ENCODE measurements around the gene MYOM1.

DNA sequence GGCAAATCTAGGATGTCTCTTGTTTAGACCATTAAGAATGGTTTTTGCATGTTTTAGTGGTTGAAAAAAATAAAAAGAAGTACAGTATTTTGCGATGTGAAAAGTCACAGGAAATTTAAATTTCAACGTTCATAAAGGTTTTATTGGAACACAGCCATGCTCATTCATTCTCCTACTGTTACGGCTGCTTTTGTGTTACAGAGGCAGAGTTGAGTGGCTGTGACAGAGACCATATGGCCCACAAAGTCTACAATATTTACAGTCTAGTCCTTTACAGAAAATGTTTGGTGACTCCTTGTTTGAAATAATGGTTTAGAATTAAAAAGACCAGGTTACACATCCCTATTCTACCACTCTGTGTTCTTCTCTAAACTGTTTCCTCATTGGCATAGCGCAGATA, 48.1 kb downstream of the MYOM1 start:
- TF ChIP-seq, protein P1, sequence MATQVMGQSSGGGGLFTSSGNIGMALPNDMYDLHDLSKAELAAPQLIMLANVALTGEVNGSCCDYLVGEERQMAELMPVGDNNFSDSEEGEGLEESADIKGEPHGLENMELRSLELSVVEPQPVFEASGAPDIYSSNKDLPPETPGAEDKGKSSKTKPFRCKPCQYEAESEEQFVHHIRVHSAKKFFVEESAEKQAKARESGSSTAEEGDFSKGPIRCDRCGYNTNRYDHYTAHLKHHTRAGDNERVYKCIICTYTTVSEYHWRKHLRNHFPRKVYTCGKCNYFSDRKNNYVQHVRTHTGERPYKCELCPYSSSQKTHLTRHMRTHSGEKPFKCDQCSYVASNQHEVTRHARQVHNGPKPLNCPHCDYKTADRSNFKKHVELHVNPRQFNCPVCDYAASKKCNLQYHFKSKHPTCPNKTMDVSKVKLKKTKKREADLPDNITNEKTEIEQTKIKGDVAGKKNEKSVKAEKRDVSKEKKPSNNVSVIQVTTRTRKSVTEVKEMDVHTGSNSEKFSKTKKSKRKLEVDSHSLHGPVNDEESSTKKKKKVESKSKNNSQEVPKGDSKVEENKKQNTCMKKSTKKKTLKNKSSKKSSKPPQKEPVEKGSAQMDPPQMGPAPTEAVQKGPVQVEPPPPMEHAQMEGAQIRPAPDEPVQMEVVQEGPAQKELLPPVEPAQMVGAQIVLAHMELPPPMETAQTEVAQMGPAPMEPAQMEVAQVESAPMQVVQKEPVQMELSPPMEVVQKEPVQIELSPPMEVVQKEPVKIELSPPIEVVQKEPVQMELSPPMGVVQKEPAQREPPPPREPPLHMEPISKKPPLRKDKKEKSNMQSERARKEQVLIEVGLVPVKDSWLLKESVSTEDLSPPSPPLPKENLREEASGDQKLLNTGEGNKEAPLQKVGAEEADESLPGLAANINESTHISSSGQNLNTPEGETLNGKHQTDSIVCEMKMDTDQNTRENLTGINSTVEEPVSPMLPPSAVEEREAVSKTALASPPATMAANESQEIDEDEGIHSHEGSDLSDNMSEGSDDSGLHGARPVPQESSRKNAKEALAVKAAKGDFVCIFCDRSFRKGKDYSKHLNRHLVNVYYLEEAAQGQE (IDR thresholded peaks at IDR 0.05; ENCODE audit: insufficient read depth in 1 of 2, low read depth in 2 of 2, low read length in 2 of 2): no peak
- TF ChIP-seq POLR2AphosphoS5 (IDR thresholded peaks at IDR 0.05; ENCODE audit: low read depth, low read length) (no peak), TAF1 (IDR thresholded peaks at IDR 0.05; ENCODE audit: borderline replicate concordance, insufficient read depth, low read length) (no peak)
